ENCODE data around the gene EXOC3L1.

Gene EXOC3L1

DNA sequence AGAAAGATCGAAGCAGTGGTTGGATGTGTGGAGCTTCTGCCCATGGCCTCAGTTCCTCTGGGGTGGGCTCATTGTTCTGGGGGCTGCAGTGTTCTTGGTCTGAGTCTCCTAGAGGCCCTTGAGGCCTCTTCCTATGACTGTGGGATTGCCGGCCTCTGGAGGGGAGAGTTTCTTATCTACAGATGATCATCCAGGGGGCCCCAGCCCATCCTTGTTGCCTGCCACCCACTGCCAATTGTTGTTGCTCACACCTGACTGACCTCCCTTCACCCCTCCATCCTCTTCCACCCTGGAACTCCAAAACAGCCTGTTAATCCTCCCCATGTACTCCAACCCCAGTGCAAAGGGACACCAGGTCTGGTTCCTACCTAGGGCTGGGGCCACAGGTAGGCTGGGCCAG, 45.0 kb downstream of the EXOC3L1 start:
- no peak for DNase-seq

DNA sequence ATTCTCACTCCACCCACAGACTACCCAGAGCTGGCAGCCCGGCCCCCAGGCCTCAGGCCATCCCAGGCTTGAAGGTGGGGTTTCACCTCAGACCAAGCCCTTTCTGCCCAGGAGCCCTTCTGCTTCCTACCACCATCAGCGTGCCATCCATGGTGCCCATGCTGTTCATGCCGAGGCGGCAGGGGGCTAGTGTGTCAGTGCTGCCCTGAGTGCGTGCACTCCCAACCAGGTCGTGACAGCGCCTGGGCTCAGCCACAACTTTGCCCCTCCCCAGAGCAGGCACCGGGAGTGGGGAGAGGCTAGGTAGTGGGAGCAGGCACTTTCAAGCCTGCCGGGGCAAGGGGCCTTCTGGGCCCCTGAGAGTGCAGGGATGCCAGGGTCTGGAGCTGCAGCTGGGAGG, 47.6 kb downstream of the EXOC3L1 start:
- DNase-seq, result no peak

DNA sequence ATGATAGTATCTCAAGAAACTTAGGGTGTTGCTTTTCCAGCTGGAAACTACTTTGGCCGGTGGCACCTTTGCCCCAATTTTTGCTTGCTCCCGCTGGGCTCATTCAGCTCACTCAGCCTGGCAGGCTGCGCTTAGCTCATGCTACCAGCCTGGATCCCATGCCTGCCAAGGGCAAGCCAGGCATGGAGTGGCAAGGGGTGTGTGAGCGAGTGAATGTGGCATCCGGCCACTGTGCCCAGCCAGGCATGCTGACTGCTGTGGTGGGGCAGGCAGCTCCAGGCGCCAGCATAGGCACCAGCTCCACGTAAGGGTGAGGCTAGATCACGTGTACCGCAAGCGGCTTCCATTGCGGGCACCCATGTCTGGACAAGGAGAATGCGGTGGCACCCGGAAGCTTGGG, 48.5 kb downstream of the EXOC3L1 start:
- DNase-seq, result no peak

GRCh38 chr16:67137605-67138004, 52.3 kb downstream of the EXOC3L1 start:
- no peak for DNase-seq
